GM19463 (cell line): Measurements from ENCODE around the gene ADAMTS10.
"Not testable (repeated sequence)": the region's sequence is repeated elsewhere in the genome, so short reads cannot be mapped to it uniquely, and the experiment has no call there.

Source experiments
- ATAC-seq: cut with Tn5 transposase; IDR thresholded peaks from one replicate; pipeline ENCODE4 v1.9.1; 2021; ENCODE audit warnings: mild to moderate bottlenecking, moderate library complexity; ENCODE audit not compliant: unreplicated experiment

The ADAMTS10 gene

DNA sequence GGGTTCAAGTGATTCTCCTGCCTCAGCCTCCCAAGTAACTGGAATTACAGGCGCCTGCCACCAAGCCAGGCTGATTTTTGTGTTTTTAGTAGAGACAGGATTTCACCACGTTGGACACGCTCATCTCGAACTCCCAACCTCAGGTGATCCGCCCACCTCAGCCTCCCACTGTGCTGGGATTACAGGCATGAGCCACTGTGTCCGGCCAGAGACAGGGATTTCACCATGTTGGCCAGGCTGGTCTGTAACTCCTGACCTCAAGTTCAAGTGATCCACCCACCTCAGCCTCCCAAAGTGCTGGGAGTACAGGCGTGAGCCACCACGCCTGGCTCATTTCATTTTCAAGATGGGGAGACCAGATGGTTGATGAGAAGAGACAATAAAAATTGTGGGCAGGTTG is 45.6 kb downstream of the ADAMTS10 start:
- not testable (repeated sequence) for ATAC-seq

DNA sequence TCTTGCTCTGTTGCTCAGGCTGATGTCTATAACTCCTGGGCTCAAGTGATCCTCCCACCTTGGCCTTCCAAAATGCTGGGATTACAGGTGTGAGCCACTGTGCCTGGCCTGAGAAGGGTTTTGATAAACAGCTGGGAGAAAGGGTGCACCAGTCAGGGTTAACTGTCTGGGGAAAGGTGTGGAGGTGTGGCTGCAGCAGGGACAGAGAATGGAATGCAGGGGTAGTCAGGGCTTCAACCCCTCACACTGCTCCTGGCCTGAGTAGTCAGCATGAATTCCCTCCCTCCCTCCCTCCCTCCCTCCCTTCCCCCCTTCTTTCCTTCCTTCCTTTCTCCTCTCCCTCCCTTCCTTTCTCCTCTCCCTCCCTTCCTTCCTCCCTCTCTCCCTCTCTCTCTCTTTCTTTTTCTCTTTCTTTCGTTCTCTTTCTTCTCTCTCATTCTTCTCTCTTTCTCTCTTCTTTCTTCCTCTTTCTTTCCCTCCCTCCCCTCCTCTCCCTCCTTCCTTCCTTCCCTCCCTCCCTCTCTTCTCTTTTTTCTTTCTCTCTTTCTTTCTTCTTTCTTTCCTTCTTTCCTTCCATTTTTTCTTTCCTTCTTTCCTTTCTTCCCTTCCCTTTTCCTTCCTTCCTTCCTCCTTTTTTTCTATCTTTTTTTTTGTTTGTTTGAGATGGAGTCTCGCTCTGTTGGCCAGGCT is 49.3 kb downstream of the ADAMTS10 start:
- ATAC-seq: no peak

DNA sequence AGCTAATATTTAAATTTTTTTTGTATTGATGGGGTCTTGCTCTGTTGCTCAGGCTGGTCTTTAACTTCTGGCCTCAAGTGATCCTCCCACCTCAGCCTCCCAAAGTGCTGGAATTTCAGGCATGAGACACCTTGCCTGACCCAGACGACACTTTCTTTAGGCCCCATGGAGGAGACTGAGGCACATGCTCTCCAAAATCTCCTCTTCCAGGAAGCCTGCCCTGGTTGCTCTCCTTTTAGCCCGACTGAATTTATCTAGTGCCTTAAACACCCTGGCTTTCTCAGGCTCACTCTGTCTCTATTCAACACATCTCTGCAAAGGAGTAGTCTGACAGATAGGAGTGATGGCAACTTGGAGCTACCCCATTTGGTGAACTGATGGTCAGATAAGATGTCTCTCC is 52.2 kb downstream of the ADAMTS10 start:
- ATAC-seq: no peak

DNA sequence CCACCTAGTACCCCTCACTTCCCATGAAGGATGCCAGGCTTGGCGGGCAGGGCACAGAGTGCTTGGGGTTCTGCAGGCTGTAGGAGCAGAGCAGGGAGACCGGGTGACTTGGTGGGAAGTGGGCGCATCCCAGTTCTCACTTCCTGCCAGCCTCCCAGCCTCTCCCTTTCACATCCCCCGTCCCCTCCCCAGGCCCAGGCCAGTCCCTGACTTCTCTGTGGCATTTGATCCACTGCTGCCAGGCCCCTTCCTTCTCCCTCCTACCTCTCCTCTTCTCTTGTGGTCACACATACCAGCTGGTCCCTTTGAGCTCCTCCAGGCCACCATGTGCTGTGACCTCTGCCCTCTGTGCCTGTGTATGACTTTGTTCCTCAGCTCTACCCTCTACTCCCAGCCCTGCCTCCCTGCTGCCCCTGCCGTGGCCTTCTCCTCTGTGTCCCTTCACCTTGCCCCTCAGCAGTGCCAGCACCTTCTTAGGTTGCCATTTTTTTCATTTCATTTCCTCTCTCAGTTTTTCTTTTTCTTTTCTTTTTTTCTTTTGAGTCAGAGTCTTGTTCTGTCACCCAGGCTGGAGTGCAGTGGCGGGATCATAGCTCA is 52.8 kb downstream of the ADAMTS10 start:
- no peak for ATAC-seq

DNA sequence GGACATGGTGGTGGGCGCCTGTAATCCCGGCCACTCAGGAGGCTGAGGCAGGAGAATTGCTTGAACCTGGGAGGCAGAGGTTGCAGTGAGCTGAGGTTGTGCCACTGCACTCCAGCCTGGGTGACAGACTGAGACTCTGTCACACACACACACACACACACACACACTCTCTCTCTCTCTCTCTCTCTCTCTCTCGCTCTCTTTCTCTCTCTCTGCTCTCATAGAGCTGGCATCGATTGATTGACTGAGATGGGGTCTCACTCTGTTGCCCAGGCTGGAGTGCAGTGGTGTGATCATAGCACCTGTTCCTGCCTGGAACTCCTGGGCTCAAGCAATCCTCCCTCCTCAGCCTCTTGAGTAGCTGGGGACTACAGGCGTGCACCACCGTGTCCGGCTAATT is 56.8 kb downstream of the ADAMTS10 start:
- not testable (repeated sequence) for ATAC-seq

DNA sequence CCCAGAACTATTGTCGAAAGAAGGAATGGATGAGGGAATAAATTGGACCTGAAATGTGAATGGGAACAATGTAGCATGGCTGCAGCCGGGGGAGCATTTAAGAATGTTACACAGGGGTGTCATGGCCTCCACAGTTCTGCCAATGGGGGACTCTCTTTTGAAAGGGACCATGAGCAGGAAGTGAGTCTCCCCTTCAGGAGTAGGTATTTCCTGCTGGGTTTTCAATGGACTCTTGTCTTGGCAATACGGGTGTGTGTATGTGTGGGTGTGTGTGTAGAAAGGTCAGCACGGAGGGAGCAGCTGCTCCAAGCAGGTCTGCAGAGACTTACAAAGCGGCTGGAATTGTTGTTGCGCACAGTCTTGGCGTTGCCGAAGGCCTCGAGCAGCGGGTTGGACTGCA is 57.7 kb downstream of the ADAMTS10 start:
- ATAC-seq: no peak

DNA sequence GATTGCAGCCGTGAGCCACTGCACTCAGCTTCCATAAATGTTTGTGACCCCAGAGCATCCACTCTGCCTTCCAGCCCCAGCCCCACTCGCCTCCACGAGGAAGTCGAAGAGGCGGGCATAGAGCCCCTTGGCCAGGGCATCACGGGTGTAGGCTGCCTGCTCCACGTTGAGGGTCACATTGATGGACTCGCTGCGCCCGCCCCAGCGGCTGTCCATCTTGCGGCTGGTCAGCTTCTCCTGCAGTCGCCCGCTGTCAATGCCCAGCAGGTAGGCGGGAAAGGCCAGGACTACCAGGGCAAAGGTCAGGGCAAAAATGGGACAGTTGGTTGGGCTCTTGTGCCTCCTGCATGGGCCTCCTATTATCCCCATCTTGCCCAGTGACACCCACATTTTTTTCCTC is 60.4 kb downstream of the ADAMTS10 start:
- ATAC-seq: no peak

DNA sequence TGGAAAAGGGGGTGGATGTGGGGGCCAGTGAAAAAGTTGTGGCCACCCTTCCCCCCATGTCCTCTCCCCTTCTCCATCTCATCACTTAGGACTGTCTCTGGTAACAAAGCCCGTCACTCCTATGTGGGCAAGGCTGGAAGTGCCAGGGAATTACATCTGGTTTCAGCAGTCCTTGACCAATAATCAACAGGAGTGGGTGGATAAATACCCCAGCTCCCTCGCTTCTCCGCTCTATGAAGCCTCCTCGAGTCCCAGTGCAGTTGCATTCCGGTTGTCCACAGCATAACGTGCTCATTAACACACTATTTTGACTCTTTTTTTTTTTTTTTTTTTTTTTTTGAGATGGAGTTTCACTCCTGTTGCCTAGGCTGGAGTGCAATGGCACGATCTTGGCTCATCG is 64.8 kb downstream of the ADAMTS10 start:
- no peak for ATAC-seq

DNA sequence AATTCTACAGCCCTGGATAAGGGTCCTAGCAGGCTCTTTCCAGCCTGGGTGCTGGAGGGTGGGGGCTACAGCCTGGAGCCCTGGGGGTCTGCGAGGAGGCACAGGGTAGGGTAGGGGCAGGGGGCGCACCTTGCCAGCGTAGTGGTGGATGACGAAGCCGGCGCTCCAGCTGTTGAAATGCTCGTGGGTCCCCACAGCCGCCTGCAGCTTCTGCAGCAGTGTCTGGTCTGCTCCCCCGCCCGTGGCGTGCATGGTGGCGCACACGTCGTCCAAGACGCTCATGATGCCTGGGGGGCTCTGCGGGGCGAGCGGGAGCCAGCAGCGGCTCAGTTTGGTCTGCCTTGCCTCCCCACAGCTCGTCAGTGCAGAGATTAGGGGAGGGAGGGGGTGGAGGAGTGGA is 66.3 kb downstream of the ADAMTS10 start:
- no peak for ATAC-seq

DNA sequence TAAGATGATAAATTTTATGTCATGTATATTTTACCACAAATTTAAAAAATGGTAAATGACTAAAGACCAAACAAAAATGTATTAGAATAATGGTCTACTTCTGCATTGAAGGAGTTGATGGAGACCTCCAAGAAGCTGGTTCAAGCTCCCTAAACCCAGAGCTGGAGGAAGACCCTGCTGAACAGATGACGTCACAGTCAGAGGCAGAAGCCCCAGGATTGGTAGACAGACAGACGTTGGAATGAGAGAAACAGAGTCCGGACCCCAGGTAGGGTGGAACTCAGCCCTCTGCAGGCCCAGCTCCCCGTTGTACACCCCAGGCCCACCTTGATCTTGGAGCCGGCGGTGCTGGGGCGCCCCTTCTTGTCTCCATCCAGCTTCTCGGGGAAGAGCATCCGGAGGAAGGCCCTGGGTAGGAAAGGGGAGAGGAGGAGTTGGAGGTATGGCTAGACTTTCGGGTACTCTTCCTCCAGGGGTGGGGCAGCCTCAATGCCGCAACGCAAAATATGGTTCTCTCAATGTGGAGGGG is 70.8 kb downstream of the ADAMTS10 start:
- no peak for ATAC-seq

DNA sequence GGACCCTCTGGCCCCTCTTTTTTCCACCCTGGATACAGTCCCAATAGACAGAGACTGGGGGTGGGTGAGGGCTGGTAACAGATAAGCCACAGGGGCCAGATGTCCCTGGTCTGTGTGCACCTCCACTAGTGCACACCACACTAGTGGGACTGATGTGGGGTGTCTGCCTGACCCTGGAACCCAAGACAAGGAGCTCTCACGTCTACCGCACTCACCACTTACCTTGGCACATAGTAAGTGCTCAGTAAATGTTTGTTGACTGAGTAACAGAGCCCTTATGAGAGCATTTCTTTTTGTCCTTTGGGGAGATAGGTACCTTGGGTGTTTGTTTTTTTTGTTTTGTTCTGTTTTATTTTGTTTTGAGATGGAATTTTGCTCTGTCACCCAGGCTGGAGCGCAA is 73.4 kb downstream of the ADAMTS10 start:
- ATAC-seq: no peak

DNA sequence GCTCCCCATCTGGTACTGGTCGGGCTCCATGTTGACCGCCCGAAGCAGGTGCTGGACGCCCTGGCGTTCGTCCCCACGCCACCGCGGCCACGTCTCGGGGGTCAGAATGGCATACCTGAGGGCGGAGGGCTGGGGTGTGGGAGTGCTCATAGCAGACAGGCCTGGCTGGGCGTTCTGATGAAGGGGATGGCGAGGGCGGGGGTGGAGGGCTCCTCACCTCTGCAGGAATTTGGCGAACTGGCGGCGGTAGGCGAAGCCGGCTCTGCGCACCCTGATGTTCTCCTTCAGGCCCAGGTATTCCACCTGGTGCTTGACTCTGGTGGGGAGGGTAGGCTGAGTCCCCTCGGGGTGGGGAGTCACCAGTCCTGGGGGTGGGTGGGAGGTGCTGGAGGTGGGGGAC is 74.2 kb downstream of the ADAMTS10 start:
- no peak for ATAC-seq

DNA sequence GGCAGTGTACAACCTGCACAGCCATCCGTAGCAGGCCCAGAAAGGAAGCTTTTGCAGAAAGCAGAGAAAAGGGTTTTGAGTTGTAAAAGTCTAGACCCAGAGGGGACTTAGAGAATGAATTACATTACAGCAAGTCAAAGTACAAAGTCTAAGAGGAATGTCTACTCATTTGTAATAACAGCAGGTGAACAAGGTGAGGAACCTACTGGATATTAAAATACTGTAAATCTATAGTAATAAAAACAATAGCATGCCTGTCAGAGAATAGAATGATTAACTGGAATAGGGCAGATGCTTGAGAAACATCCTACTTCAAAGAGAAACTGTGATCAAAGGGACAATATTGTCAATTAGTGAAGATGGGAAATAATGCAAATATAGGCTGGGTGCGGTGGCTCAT is 78.3 kb downstream of the ADAMTS10 start:
- ATAC-seq: no peak

DNA sequence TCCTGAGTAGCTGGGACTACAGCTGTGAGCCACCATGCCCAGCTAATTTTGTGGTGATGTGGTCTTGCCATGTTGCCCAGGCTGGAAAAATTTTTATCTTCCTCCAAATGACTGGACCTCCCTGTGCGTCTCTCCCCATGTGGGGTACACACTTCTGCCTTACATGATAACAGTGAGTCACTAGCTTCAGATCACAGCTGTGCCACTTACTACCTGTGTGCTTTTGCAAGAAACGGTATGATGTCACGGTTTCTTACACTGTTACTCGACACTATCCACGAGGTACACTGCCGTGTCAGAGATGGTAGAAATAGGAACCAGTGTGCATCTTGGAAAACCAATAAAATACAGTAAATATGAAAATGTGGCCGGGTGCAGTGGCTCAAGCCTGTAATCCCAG is 79.0 kb downstream of the ADAMTS10 start:
- no peak for ATAC-seq
